SHP77 treated with DMSO at 0.1 percent for 48 hours (cell line): ENCODE results near the gene FAM83G.
A peak's percentile ranks its signal among the peaks of the same experiment; 100 is the strongest.
"Not testable (repeated sequence)": the region's sequence is repeated elsewhere in the genome, so short reads cannot be mapped to it uniquely, and the experiment has no call there.

Experiments
- DNase-seq: peaks from one replicate; lab custom pipeline; 2025; lab: John Stamatoyannopoulos, UW

Gene FAM83G

GRCh38 chr17:18966831-18967624, 37.5 kb downstream of the FAM83G start:
- no peak for DNase-seq

DNA sequence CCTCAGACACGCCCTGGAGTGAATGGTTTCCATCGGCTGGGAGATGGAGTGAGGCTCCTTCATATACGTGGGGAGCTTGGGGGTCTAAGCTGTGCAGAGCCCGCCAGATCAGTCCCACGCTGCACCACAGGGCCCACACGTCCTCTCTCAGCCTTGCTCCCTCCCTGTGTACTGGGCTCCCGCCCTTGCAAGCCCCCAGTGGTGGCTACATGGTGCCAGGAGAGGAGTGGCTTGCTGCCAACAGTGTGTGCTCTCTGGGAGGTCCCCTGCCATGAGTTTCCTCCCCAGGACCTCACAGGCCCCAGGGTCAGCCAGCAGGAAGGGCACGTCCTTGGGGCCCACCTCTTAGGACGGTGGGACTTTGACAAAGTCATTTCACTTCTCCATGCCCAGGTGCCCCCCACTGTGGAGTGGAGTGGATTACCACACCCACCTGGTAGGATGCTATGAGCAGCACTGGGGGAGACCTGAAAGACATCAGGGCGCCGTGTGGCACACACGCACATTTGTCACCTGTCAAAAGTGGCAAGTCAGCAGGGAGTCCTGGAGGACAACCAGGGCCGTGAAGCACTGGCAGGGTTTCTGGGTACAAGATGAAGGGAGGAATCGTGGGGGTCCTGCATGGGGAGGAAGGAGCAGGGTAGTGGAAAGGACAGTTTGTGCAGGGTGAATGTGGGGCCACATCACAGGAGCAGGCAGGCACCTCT, 38.9 kb downstream of the FAM83G start:
- no peak for DNase-seq

GRCh38 chr17:18964550-18964949, 40.0 kb downstream of the FAM83G start:
- DNase-seq = no peak

DNA sequence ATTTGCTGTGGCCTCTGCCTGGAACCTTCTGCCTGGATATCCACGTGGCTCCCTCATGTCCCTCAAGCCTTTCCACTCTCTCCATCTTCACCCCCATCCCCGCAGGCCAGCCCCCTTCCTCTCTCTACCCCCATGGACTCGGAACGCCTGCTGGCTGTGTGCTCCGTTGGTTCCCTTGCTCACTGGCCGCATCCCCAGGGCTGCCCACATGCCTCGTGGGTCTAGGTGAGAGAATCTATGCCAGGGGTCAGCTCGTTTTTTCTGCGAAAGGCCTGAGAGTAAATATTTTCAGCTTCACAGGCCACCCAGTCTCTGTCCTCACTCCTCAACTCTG, 40.6 kb downstream of the FAM83G start:
- DNase-seq = no peak

DNA sequence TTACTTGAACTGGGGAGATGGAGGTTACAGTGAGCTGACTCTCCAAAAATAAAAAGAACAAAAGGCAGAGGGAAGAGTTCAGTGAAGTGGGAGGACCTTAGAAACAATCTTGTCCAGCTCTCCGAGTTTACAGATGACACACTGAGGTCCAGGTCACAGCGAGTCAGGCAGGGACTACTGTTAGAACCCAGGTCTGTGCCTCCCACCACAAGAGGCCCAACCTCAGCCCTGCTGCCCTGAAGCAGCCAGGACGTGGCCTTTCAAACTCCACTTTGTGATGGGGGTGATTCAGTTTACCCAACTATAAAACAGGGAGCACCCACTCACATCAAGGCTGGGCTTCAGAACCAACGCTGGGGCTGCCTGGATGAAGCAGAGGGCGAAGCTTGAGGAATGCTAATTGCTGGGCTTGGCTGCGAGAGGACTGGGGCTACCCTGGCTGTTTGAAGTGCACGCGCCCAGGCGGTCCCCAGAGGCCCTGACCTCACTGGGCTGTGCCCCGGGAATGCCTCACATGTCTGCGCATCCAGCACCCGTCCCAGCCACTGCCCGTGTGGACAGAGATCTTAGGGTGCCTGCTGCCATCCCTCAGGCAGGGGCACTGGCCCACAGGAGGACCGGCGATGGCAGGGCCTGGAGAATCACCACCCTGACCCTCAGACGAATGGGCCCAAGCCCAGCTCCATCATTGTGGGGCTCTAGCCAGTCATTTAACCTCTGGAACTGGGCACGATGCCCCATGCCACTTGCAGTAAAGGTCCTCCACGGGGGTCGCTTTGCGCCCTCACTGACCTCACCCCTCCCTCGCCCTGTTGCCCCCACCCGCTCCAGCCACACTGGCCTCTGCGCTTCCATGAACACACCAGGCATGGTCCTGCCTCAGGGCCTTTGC, 41.2 kb downstream of the FAM83G start:
- no peak for DNase-seq

DNA sequence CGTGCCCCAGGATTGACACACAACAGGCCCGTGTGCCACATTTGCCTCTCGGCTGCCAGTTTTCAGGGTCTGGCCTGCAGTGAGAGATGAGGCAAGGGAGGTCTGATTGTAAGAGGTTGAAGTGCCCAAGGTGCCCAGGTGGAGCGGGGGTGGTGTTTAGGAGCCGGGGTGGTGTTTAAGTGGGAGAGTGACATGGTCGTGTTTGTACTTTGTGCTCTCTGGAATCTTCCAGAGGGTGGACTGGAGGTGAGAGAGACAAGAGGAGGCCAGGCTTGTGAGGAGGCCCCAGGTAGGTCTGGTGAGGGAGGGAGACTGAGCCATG, 42.1 kb downstream of the FAM83G start:
- no peak for DNase-seq

DNA sequence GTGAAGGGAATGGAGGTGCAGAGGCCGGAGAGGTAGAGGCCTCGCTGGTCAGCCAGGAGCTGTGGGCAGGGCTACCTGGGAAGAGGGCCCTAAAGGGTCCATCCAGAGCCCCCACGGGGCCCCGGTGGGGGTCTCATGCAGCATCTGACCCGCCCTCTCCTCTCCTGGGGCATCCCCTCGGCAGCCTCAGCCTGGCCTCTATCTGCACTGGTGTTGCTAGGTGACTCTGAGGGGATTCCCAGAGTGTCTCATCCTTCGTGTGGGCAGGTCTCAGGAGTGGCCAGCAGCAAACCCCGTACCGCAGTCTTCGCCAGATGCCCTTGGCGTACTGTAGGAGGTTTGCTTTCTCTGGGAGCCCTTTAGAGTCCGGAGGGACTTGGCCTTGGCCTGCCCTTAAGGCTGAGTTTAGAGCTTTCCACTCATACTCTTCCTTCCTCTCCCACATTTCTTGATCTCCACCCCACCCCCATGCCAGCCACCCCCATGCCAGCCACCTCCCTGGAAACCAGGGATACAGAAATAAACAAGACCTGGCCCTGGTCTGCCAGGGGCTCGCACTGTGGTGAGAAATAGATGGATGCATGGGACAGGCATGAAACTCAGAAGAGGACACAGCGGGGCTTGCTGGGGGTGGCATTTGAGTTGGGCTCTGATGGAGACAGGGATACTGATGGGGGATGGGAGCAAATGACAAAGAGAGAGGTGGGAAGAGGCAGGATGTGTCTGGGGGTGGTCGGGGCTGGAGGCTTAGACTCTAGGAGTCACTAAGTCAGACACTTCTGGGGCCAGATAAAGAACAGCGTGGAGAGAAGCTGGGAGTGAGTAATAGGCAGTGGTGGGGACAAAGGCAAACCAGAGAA, 42.7 kb downstream of the FAM83G start:
- no peak for DNase-seq

DNA sequence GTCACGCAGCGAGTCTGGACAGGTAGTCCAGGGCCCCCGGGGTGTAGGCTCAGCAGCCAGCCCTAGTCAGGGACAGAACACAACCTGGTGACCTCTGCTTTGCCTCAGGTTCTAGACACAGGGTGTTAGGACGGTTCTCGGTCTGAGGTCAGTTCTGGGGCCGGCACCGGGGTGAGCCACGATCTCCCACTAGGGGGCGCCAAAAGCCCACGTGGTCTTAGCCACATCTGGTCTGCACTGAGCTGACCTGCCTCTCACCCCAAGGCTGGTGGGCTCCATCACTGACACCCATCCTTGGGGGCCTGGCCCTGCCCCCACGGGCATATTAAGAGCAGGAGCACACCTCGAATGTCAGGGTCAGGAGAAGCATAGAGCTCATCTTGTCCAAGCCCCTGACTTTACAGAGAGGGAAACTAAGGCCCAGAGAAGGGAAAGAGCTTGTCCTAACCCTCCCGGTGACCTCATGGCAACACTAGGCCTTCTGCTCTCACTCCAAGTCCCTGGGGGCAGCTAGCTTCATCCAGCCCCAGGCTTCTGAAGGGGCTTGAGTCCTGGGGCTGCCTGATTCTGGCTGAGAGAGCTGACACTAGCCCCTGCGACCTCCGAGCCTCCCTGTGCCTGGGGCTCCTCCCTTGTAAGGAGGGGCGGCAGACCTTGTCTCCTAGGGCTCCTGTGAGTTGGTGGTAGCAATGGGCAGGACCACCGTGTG, 43.6 kb downstream of the FAM83G start:
- peak; percentile 69 for DNase-seq

GRCh38 chr17:18960241-18960665, 44.3 kb downstream of the FAM83G start:
- DNase-seq = no peak

GRCh38 chr17:18959845-18960240, 44.7 kb downstream of the FAM83G start:
- no peak for DNase-seq

GRCh38 chr17:18959071-18959844, 45.3 kb downstream of the FAM83G start:
- DNase-seq = no peak

GRCh38 chr17:18958611-18959010, 46.0 kb downstream of the FAM83G start:
- DNase-seq = no peak

DNA sequence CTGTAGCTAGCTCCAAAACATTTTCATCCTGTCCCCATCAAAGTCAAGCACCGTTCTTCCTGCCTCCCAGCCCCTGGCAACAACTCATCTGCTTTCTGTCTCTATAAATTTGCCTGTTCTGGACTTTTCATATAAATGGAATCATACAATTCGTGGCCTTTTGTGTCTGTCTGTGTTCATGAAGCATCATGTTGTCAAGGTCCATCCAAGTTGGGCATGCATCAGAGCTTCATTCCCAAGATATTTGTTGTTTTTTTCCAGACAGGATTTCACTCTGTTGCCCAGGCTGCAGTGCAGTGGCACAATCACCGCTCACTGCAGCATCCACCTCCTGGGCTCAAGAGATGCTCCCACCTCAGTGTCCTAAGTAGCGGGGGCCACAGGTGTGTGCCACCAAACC, 46.7 kb downstream of the FAM83G start:
- DNase-seq = no peak

DNA sequence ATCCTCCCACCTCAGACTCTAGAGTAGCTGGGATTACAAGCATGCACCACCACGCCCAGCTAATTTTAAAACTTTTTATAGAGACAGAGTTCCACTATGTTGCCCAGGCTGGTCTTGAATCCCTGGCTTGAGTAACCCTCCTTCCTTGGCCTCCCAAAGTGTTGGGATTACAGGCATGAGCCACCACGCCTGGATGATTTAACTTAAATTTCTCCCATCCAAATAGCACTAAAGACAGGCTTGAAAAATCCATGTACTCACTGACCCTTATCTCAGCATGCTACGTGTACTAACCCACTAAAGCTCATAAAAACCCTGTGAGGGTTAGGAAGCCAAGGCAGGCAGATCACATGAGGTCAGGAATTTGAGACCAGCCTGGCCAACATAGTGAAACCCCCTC, 48.0 kb downstream of the FAM83G start:
- DNase-seq = no peak

GRCh38 chr17:18956021-18956420, 48.5 kb downstream of the FAM83G start:
- DNase-seq = not testable (repeated sequence)

DNA sequence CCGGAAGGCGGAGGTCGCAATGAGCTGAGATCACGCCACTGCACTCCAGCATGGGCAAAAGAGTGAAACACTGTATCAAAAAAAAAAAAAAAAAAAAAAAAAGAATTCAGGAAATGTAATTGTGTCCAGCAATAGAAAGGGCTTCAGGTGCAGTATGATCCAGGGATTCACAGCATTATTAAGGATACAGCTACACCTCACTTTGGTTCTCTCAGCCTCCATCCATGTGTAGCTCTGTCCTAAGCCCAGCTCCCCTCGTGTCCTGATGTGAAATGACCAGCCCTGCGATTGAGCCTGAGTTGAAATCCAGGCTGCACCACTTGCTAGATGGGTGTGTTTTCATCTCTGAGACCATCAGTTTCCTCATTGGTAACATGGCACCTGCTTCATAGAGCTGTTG, 49.6 kb downstream of the FAM83G start:
- no peak for DNase-seq

GRCh38 chr17:18954321-18954720, 50.2 kb downstream of the FAM83G start:
- DNase-seq = no peak

DNA sequence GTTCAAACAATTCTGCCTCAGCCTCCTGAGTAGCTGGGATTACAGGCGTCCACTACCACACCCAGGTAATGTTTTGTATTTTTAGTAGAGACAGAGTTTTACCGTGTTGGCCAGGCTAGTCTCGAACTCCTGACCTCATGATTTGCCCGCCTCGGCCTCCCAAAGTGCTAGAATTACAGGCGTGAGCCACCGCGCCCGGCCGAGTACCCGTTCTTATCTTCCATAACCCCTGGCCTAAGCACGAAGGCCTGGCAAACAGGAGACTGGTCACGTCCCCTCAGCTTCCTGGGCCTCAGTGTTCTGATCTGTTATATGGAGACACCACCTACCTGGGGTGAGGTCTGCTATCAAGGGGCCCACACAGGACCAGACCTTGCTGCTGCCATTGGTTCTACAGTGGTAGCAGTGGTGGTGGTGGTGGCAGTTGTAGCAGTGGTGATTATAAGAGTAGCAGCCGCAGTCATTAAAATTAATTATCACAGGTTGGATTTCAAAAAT, 51.3 kb downstream of the FAM83G start:
- DNase-seq = no peak

GRCh38 chr17:18951941-18952842, 52.4 kb downstream of the FAM83G start, which contains the start of gene SLC5A10:
TSS of gene SLC5A10 (plus strand) at chr17:18952165. CDS start at chr17:18952206, 41 bp downstream.
- no peak for DNase-seq
